Measurements from ENCODE around the gene ZNF594. TPM values are rescaled to one million over a fixed set of nuclear protein-coding genes. Genes with fewer than 3 reads are reported as not detected.
"Not testable (repeated sequence)": the region's sequence is repeated elsewhere in the genome, so short reads cannot be mapped to it uniquely, and the experiment has no call there.

The ZNF594 gene
- total RNA-seq (10 to 100 TPM in 1 of 2 donors, 1 to 10 TPM in 1; 7.9 to 14.4 TPM), polyA plus RNA-seq (1 to 10 TPM; 1.6 to 2.1 TPM)
- long read RNA-seq, donor 1, full-length matches to known transcripts, result 19 of 19 reads
- long read RNA-seq, donor 1, partial matches to known transcripts, result 0 of 19 reads
- long read RNA-seq, donor 1, other reads (novel, unspliced or antisense), result 0 of 19 reads
- long read RNA-seq, donor 2, full-length matches to known transcripts, result 3 of 3 reads
- long read RNA-seq, donor 2, partial matches to known transcripts, result 0 of 3 reads
- long read RNA-seq, donor 2, other reads (novel, unspliced or antisense), result 0 of 3 reads
- long read RNA-seq, donor 3, full-length matches to known transcripts, result 3 of 3 reads
- long read RNA-seq, donor 3, partial matches to known transcripts, result 0 of 3 reads
- long read RNA-seq, donor 3, other reads (novel, unspliced or antisense), result 0 of 3 reads
- long read RNA-seq, donor 4, full-length matches to known transcripts, result 8 of 8 reads
- long read RNA-seq, donor 4, partial matches to known transcripts, result 0 of 8 reads
- long read RNA-seq, donor 4, other reads (novel, unspliced or antisense), result 0 of 8 reads
- long read RNA-seq, donor 5, full-length matches to known transcripts, result 18 of 18 reads
- long read RNA-seq, donor 5, partial matches to known transcripts, result 0 of 18 reads
- long read RNA-seq, donor 5, other reads (novel, unspliced or antisense), result 0 of 18 reads

DNA sequence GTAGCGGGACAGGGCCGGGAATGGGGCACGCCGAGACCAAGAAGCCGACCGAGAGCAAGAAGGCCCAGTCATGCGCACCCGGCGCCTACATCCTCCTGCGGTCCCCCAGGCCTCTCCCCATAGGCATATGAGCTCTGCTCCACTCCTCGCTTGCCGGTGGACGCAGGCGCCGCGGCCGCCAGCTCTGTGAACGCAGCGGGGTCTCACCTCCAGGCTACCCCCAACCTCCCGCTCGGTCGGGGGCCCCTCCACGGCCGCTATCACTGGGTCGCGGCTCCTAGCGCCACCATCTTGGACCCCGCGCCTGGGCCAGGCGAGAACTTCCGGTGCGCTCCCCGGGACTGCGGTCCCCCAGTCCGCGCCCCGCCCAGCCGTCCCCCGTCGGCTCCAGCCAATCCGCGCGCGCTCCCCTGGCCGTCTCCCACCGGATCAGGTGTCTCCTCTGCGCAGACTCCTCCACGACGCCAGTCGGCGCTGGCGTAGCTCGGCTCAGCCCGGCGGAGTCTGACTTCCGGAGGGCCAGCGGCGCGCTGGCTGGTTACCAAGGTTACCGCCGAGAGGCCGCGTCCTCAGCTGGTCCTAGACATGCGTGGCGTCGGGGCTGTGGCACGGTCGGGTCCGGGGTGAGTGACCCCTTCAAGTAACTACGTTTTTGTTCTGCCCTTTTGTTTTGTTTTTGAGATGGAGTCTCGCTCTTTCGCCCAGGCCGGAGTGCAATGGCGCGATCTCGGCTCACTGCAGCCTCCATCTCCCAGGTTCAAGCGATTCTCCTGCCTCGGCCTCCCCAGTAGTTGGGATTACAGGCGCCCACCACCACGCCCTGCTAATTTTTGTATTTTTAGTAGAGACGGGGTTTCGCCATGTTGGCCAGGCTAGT is at the start of gene ZNF594:
TSS of gene ZNF594 (minus strand) at position 328 of the 877 bp plus-strand sequence. CDS start 7,612 bp downstream, outside the sequence.
- TF ChIP-seq, protein P1, sequence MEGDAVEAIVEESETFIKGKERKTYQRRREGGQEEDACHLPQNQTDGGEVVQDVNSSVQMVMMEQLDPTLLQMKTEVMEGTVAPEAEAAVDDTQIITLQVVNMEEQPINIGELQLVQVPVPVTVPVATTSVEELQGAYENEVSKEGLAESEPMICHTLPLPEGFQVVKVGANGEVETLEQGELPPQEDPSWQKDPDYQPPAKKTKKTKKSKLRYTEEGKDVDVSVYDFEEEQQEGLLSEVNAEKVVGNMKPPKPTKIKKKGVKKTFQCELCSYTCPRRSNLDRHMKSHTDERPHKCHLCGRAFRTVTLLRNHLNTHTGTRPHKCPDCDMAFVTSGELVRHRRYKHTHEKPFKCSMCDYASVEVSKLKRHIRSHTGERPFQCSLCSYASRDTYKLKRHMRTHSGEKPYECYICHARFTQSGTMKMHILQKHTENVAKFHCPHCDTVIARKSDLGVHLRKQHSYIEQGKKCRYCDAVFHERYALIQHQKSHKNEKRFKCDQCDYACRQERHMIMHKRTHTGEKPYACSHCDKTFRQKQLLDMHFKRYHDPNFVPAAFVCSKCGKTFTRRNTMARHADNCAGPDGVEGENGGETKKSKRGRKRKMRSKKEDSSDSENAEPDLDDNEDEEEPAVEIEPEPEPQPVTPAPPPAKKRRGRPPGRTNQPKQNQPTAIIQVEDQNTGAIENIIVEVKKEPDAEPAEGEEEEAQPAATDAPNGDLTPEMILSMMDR (IDR thresholded peaks at IDR 0.05; ENCODE audit: control extremely low read depth, extremely low read depth), result peak; percentile 59
- peaks cover 0 to 12% (median 5%) of the 10 kb centered on the region in 5 donors for H3K4me1 ChIP-seq (ENCODE audit: control insufficient read depth in 5 of 5, insufficient read depth in 5 of 5, low read length in 5 of 5)
- peak within 1 kb of the TSS; percentile 52 to 83 for H3K27ac ChIP-seq (ENCODE audit: low read depth in 1 of 2, low read length in 1 of 2)
- H3K36me3 ChIP-seq (ENCODE audit: control insufficient read depth in 4 of 4, insufficient read depth in 4 of 4, low read length in 4 of 4), result peaks cover 3 to 24% (median 11%) of the 10 kb centered on the region in 4 donors
- peak within 1 kb of the TSS; percentile 65 to 85 for H3K9ac ChIP-seq (ENCODE audit: insufficient read depth in 1 of 2, low read length in 2 of 2)
- H3K27me3 ChIP-seq (ENCODE audit: control insufficient read depth in 3 of 3, insufficient read depth in 3 of 3, low read length in 2 of 3), result no peaks in the 10 kb centered on the region
- peaks cover 0 to 15% (median 7%) of the 10 kb centered on the region in 4 donors for H3K9me3 ChIP-seq (ENCODE audit: control insufficient read depth in 4 of 4, insufficient read depth in 3 of 4, low read length in 3 of 4)
- ATAC-seq (ENCODE audit: insufficient read depth, low FRiP score) (peak; percentile 99), DNase-seq (peak; percentile 96 to 99 (median 98))
- H3K4me3 ChIP-seq, result peak within 1 kb of the TSS; percentile 64
- 2 to 3% methylated on average over 69 to 82 of the region's 82 CpGs for WGBS, 2 donors

DNA sequence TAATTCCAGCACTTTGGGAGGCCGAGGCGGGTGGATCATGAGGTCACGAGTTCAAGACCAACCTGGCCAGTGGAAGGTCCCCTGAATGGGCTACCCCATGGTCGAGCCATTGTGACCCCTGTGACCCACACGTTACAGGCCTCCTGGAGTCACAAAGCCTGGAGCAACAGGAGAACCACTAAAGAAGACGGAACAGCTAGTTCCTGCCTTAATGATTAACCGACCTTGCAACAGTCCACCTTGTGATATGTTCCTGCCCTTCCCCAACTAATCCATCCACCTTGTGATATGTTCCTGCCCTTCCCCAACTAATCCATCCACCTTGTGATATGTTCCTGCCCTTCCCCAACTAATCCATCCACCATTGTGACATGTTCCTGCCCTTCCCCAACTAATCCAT is 48.1 kb upstream of the ZNF594 start:
- H3K36me3 ChIP-seq (ENCODE audit: control insufficient read depth in 4 of 4, insufficient read depth in 4 of 4, low read length in 4 of 4); H3K4me1 ChIP-seq (ENCODE audit: control insufficient read depth in 5 of 5, insufficient read depth in 5 of 5, low read length in 5 of 5); ATAC-seq (ENCODE audit: insufficient read depth, low FRiP score); H3K9ac ChIP-seq (ENCODE audit: insufficient read depth in 1 of 2, low read length in 2 of 2); DNase-seq; H3K27me3 ChIP-seq (ENCODE audit: control insufficient read depth in 3 of 3, insufficient read depth in 3 of 3, low read length in 2 of 3); H3K9me3 ChIP-seq (ENCODE audit: control insufficient read depth in 4 of 4, insufficient read depth in 3 of 4, low read length in 3 of 4); H3K27ac ChIP-seq (ENCODE audit: low read depth in 1 of 2, low read length in 1 of 2); H3K4me3 ChIP-seq: not testable (repeated sequence)
- WGBS, 2 donors, result 85 to 86% methylated on average over 7 of the region's 7 CpGs

DNA sequence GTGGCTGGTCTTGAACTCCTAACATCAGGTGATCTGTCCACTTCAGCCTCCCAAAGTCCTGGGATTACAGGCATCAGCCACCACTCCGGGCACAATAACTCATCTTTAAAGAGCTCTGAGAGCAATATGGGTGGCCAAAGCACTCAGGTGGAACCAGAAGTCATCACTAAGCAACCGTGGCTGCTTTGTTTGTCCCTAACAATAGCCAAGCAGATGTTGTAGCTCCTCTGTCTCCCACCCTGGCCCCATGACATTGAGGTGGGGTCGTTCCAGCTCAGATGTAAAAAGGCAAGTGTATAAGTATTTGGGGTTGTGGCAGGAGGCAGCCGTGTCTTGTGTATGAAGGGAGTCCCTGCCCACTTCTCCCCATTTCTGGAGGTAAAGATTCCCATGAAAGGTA is 46.7 kb upstream of the ZNF594 start:
- H3K27me3 ChIP-seq (ENCODE audit: control insufficient read depth in 3 of 3, insufficient read depth in 3 of 3, low read length in 2 of 3), result no peaks in the 10 kb centered on the region
- peaks cover 0 to 2% (median 0%) of the 10 kb centered on the region in 4 donors for H3K36me3 ChIP-seq (ENCODE audit: control insufficient read depth in 4 of 4, insufficient read depth in 4 of 4, low read length in 4 of 4)
- H3K27ac ChIP-seq (ENCODE audit: low read depth in 1 of 2, low read length in 1 of 2), result no peak overlapping the region
- peaks cover 0 to 4% (median 0%) of the 10 kb centered on the region in 5 donors for H3K4me1 ChIP-seq (ENCODE audit: control insufficient read depth in 5 of 5, insufficient read depth in 5 of 5, low read length in 5 of 5)
- ATAC-seq (ENCODE audit: insufficient read depth, low FRiP score), result no peak
- WGBS, 2 donors, result 64 to 79% methylated on average over 4 of the region's 4 CpGs
- no peak overlapping the region for H3K9ac ChIP-seq (ENCODE audit: insufficient read depth in 1 of 2, low read length in 2 of 2)
- H3K4me3 ChIP-seq, result no peak overlapping the region
- TF ChIP-seq, protein P1 (IDR thresholded peaks at IDR 0.05; ENCODE audit: control extremely low read depth, extremely low read depth), result no peak
- no peaks in the 10 kb centered on the region for H3K9me3 ChIP-seq (ENCODE audit: control insufficient read depth in 4 of 4, insufficient read depth in 3 of 4, low read length in 3 of 4)
- no peak for DNase-seq

Measured in lung (tissue), 16 donors.